ENCODE results near the gene PDCD10.

The PDCD10 gene

DNA sequence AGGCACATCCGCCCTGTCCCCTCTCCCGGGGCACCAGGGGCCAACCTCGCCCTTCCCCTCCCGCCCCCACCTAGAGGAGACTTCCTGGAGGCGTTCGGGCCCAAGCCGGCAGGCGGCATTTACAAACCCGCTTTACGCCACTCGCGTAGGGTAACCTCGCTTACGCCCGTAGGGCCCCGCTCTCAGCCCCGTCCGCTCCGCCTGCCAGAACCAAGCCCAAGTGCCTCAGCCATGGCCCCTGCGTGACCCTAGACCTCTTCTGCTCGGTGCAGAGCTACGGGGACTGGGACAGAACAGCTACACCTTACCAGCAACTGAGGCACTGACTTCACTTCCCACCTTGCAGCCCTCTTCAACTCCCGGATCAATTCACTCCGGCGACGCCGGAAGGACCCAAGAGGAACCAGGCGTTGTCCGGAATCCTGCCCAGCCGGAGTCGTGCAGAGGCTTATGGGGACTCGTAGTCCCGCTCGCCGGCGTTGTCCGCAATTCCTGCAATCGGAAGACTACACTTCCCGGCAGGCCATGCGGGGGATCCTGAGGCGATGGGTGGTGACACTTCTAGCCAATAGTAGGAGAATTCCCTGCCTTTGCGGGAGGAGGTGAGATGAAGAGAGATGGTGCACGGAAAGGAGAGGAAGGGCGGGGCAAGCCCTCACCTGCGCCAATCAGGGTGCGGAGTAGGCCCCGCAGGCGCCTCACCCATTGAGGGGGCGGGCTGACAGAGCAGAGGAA lies at the start of gene PDCD10:
Gene PDCD10 (minus strand): TSS at position 395 of the 735 bp plus-strand sequence. CDS start 14,735 bp downstream, outside the sequence.
- DNase-seq (ENCODE audit: low read depth in 3 of 3, low spot score in 1 of 3) = peak; percentile 84 to 92 (median 91)

DNA sequence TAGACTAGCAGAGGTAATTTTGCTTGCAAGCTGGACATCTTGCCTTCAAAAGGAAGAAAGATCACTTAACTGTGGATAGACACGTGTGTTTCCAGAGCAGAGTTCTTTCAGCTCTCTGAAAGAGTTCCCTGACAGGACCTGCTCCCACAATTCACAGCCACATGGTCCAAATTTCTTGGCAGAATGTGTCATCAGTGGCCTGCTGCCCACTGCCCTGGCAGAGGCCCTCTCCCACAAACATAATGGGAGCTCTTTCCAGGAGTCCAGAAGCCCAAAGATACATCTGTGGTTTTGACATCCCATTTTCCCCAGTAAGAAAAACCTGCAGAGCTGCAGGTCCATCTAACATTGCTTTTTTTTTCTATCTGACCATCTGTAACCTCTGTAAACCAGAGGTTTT lies 49.1 kb upstream of the PDCD10 start:
- no peak for DNase-seq (ENCODE audit: low read depth in 3 of 3, low spot score in 1 of 3)

DNA sequence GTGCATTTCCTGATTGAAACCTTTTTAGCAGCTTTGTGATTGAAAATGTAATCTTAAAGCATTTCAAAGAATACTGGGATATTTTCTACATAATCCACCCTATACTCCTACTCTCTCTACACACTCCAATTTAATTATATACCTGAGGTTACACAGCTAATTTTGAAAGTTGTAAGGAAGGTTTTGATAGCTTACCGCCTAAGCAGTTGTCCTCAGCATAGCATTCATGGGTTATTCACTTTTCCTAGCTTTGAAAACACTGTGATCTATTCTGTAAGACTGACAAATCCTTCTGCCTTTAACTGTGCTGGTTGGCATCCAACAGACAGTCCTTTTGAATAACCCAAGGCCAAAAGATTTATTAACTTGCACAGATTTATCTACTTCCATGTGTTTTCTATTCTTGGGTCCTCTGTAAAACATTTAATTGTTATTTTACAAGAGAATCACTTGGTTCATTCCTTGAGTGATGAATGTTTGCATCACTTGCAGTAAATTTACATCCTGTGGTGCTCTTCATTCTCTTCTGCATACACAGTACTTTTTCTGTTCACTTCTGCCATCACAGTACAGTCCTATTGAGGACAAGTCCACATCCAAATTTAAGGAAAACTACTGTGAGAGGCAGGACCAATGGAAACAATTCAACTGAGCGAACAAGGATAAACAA lies 45.7 kb upstream of the PDCD10 start:
- no peak for DNase-seq (ENCODE audit: low read depth in 3 of 3, low spot score in 1 of 3)

DNA sequence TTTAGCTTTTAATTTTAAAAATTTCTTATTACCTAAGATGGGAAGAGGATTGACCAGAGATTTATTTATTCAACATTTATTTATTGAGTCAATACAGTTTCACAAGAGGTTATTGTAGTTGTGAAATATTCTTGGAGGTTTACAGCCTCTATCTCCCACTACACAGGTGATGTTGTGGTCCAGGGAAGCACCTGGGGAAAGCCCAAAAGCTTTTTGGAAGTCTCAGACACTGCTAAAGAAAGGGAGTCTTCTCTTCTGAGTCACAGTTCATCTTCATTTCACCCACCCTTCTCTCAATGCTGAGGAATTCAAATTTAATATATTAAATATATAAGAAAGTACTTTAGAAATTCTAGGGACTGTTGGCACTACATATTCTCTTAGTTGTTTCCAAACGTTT lies 42.7 kb upstream of the PDCD10 start:
- no peak for DNase-seq (ENCODE audit: low read depth in 3 of 3, low spot score in 1 of 3)

DNA sequence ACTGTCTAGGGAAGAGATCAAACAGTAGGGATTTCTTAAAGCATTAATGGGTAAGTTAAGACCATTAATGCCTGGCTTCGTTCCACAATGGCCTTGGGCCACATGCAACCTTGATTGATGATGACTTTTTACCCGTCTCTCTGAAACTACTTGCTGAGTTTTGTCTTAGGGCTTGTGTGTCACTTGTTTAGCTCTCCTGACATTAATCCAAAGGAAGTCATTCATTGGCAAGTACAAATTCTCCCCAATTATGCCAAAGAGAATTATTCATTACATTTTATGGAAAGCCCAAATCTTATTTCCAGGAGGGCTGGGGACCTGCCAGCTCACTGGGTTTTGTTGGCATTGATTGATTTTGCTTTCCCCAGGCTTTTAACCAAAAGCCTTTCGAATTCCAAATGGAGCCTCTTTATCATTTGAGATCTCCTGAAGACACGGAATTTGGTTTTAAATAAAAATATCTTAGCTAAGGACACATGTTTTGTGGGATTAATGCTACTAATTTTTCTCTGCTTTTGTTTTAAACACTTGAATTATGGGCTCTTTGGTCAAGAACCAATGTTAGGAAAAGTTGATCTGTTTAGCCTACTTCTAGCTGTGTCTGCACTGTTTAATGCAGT lies 41.5 kb upstream of the PDCD10 start:
- DNase-seq (ENCODE audit: low read depth in 3 of 3, low spot score in 1 of 3) = no peak

DNA sequence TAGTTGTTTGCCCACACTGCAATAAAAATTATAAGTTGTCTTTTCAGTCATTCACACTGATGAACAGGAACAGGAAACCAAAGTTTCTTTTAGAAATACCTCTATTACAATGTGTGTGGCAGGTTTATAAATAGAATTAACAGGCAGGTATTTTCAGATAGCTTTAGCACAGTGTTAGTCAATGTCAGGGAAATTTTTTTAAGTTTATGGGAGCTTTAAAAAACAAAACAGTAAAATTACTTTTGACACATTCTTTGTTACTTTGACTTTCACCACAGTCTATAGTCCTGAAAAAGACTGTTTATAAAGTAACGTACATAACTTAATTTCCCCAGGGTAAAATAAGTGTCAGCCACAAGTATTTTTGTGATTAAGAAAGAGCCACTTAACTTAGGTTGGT lies 38.9 kb upstream of the PDCD10 start:
- DNase-seq (ENCODE audit: low read depth in 3 of 3, low spot score in 1 of 3) = no peak

DNA sequence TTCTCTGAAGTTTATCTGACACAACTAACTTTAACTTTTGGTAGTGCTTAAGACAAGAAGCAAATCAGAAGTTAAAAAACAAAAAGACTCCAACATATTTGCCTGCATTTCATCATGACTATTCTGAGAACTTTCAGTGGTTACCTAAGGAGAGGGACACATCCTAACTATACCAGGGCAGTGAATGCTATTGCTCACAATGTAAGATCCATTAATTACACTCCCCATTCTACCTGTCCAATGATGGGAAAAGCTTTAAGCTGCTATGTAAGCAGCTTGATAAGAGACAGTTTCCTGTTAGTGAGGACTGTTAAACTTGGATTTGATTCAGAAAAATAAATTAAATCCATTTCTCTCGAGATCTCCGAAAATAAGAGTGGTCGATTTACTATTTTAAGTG lies 38.3 kb upstream of the PDCD10 start:
- no peak for DNase-seq (ENCODE audit: low read depth in 3 of 3, low spot score in 1 of 3)

DNA sequence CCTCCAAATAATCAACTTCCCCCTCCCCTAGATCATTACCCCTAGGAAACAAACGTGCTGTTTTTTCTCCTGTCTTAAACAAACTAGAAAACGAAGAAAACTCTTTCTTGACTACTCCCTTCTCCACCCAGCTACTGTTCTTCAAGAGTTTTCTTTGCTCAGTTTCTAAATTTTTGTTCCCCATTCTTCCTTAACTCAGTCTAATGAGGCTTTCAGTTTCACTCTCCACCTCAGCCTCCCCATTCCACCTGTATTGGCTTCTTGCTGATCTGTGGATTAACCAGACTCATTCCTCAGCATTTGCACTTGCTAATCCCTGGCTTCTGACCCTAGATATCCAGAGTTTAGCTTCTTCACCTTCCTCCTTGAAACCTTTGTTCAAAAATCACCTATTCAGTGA lies 27.6 kb upstream of the PDCD10 start:
- DNase-seq (ENCODE audit: low read depth in 3 of 3, low spot score in 1 of 3) = no peak

DNA sequence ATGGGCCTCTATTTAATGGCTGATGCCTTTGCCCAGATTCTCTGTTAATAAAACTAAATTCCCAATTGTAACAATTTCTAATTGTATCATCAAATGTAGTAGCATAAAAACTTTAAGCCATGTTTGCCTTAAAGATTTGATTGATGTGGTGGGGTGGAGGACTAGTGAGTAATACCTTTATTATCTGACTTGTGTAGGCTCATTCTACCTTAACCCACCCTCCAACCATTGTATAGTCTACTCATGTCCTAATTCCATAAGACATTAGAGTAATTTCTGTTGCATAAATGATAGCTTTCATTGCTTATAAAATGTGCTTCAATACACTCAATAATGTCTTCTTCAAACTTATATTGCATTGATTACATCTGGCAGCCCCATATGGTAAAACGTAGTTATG lies 26.6 kb upstream of the PDCD10 start:
- DNase-seq (ENCODE audit: low read depth in 3 of 3, low spot score in 1 of 3) = no peak

DNA sequence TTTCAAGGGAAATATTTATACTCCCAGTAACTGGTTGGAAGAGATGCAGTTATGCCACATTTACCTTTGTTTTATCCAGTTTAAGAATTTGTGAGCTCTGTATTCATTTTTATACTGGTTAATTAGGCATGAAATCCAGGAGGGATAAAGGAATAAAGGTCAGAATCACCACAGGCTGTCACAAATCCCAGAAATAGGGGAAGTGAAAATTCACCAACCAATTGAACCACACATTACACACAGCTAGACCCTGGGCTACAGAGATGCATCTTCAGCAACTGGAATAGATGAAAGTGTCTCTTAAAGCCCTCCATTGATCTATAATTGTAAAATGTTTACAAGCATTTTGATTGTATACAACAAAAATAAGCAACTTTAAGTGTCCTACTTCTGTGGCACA lies 19.4 kb upstream of the PDCD10 start:
- DNase-seq (ENCODE audit: low read depth in 3 of 3, low spot score in 1 of 3) = no peak

DNA sequence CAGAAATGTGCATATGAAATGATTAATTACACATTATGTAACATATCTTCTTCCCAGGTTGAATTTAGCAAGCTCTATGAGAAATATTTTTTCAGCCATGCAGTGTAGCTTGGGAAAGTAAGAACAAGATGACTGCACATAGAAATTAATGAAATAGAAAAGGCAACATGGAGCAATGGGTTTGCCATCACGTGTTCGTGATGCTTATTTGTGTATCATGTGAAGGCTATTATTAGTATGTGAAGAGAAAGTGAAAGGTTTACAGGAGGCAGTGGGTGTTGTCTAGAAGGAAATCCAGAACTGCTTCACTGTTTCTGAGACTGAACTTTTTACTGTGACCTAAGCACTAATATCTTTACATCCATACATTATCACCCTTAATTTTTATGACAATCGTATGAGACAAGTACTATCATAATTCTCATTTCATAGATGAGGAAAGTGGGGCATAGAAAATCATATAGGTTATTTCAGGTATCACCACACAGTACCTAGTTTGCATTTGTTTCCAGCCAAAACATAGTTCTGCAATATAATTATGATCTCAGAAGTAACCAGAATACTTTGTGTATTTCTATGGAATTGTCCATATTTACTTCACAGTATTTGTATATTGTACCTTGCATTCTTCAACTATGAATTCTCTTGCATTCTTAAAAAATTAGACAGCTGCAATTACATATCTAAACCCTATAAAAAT lies 15.7 kb upstream of the PDCD10 start:
- DNase-seq (ENCODE audit: low read depth in 3 of 3, low spot score in 1 of 3) = no peak

DNA sequence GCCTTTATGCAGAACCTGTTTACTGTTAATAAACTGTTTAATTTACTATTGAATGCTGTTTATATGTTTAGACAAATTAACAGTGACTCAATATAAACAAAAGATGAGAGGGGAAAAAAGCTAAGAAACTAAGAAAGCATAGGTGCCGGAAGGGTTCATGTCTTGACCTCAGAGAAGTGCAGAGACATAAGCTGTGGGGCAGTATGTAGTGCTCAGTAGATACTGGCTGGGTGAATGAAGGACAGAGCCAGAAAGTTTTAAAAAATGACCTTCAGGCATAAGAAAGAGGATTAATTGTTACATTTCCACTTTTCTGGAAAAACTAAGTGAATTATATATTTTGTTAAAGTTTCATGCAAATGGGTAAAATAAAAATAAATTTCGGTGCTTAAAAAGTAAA lies 15.0 kb upstream of the PDCD10 start:
- DNase-seq (ENCODE audit: low read depth in 3 of 3, low spot score in 1 of 3) = no peak

DNA sequence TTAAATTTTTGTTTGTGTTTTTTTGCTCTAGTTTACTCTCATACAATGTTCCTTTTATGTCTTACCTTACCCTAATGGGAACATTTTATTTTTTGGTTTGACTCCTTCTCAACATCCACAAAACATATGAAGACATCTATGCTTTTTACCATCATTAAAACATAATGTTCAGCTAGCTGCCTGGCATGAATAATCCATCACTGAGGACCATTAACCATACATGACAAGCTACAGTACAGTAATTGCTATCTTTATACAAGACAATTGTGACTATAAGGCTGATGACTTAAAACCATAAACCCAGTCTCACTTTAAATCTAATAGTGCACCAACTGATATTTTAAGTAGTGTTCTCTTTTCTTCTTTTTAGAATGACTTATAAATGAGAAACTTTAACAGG lies 14.5 kb upstream of the PDCD10 start:
- DNase-seq (ENCODE audit: low read depth in 3 of 3, low spot score in 1 of 3) = no peak

DNA sequence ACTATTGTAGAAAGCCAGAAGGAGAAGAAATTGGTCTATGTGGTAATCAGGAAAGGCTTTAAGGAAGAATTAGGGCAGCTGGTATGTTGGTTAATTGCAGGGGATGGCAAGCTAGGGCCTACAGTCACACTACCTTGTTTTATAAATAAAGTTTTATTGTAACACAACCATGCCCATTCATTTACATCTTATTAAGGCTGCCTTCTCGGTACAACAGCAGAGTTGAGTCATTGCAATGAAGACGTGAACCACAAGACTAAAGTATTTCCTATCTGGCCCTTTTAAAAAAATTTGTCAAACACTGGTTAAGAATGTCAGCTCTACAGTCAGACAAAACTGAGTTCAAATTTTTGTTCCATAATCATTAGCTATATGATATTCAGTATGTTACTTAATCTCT lies 9.1 kb upstream of the PDCD10 start:
- no peak for DNase-seq (ENCODE audit: low read depth in 3 of 3, low spot score in 1 of 3)

DNA sequence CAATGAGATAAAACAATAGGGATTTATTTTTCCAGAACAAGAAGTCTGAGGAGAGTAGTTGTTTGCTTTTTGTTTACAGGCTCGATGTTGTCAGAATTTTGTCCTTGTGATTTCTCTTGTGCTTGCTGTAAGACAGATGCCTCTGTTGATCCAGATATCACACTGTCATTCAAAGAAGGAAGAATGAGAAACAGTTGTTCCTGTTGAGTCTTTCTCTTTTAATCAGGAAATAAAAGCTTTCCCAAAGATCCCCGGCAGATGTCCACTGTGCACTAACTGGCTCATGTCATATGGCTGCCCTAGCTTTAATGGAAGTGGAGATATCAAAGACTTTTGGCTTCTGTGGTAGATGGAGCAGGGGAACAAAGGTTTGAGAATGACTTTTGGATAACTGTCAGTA lies 7.6 kb upstream of the PDCD10 start:
- DNase-seq (ENCODE audit: low read depth in 3 of 3, low spot score in 1 of 3) = no peak

DNA sequence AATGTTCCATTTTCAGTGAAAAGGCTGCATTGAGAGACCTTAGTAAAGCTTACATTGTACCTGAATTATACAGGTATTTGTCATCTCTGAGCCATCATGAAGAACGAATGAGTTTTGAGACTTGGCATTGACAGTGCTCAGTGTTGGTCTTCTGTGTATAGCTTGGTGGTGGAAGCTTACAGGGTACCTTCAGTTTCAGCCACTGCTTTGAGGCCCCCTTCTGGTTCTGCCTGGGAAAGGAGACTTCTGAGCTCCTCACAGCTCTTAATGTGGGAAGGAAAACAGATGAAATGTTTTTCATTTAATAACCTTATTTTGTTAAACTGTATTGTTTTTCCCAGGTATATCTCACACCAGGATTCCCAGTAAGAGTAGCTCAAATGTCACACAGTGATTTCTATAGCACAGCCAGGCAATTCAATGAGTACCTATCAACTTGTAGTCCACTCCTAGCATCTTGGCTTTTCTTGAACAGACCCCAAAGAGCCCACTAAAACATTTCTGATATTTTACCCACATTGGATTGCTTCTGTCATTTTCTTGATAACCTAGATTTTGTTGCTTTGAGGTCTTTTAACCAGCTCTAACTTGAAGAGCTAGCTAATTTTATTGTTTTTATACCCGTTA lies 6.4 kb upstream of the PDCD10 start:
- no peak for DNase-seq (ENCODE audit: low read depth in 3 of 3, low spot score in 1 of 3)

DNA sequence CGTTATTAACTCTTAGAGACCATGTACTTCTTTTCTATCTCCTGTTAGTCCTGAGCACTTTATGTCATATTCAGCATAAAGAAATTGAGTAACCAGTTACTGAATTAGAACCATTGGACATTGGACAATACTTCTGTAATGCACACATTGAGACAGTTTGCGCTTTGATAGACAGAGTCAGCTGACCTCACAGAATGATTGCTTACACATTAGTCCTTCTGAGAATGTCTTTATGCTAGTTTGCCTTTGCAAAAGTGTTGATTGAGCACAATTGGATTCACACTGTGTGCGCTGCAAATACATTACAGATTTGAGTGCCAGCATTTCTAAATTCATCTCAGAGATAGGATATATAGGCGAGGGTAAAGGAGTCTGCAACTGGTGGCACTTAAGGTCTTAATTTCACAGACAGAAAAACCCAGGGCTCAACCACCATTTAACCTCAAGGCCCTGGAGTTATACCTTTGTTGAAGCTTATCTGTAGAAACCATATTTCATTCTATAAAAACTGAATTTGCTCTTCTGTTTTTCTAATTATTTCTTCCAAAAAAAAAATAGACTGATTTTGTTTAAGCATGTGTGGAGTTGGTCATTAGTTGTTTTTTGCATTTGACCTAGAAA lies 4.6 kb upstream of the PDCD10 start:
- DNase-seq (ENCODE audit: low read depth in 3 of 3, low spot score in 1 of 3) = no peak

DNA sequence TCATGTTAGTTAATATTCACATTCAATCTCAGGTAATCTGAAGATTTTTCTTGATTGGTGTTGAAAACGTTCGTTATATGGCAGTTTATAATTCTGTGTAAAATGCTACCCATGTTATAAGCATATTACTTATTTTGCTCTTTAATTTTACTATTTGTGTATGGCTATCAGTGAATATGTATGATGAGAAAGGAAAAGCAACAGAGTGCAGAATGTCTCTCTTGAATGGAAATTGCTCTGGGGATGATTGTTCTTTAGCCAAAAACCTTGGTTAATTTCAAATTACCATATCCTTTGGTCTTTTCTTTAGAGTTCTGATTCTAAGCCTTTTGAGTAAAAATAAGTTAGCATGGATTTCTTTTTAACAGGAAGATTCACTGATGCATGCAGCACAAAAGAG lies 3.3 kb upstream of the PDCD10 start:
- DNase-seq (ENCODE audit: low read depth in 3 of 3, low spot score in 1 of 3) = no peak

DNA sequence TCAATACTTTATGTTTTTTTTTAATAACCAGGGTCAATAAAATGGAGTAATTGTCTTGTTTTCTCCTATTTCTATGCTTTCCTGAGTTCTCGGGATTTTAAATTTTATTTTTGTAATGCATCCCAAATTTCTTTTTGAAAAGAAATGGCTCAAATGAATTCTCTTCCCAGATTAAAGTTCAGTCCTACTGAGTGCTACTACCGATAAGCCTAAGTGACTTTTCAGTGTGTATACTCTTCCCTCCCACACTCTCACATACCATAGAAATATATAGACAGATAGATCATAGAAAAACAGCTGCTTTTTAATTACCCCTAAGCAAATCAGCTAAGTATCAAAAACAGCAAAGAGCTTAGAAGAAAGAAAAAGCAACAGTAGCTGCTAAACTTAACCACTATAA lies 2.3 kb upstream of the PDCD10 start:
- DNase-seq (ENCODE audit: low read depth in 3 of 3, low spot score in 1 of 3) = no peak

DNA sequence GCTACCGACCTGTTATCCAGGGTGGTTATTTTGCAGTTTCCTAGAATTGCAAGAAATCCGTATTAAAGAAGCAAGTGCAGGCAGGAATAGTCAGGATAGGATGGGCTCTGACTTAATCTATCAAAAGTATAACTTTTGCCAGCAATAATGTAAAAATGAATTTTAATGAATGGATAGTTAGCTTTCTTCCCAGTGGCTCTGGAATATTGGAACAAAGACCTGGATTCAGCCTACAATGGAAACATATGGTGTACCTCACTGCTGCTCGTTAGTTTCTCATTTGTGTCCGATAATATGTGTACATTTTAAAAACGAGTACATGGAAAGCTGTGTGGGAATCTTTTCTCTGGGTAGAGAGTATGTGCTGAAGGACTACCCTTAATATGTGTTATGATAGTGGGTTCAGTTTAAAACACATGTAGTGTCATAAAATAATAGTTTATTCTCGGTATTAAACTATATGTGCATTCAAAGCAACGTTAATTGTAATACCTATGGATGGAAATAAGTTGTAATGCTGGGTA lies 1.6 kb upstream of the PDCD10 start:
- no peak for DNase-seq (ENCODE audit: low read depth in 3 of 3, low spot score in 1 of 3)

All from stimulated activated CD4-positive, alpha-beta T cell treated with anti-CD3 and anti-CD28 coated beads, TNF-alpha, amount 100 ng/mL, for 1 hour (primary cell).